Measurements from ENCODE around the gene KIF15.
A peak's percentile ranks its signal among the peaks of the same experiment; 100 is the strongest.

Gene KIF15

GRCh38 chr3:44722103-44722401 is 39.5 kb upstream of the KIF15 start:
- Histone ChIP-seq H3K36me3 (ENCODE audit: control insufficient read depth in 2 of 2, insufficient read depth in 1 of 2, low read length in 2 of 2) (peaks cover 0 to 12% of the 10 kb centered on the region in 2 experiments; a peak in 1 of 3 replicates), H3K4me1 (ENCODE audit: control insufficient read depth, insufficient read depth, low read length) (no peaks in the 10 kb centered on the region), H3K27ac (ENCODE audit: extremely low read depth, low read depth, low read length) (no peak overlapping the region), H3K4me3 (ENCODE audit: low read depth, low read length) (no peak overlapping the region), H3K9me3 (ENCODE audit: control insufficient read depth, insufficient read depth, low read depth, low read length) (no peaks in the 10 kb centered on the region)
- ChIA-PET POLR2A (interaction anchor here (1.6 kb wide), 1 partner anchor 10 kb away, joined by 4 read pairs; the partner anchor contains the start of gene ZNF502), CTCF (interaction anchor here (0.7 kb wide), 1 partner anchor 193 kb away, joined by 3 read pairs; no protein-coding TSS in a partner anchor)
- TF ChIP-seq ZNF600 (tag by site-specific recombination; IDR thresholded peaks at IDR 0.05) (no peak), ZNF26 (tag by site-specific recombination; IDR thresholded peaks at IDR 0.05) (no peak), ZNF274 (IDR thresholded peaks at IDR 0.05; ENCODE audit: low read length) (0 out of 2 replicates have a peak, but pooled peaks have one; percentile 42), ZNF274 (tag by site-specific recombination; IDR thresholded peaks at IDR 0.05; ENCODE audit: borderline replicate concordance) (peak; percentile 78; the same call in 1 of the 2 replicates), ZBTB8A (tag by site-specific recombination; IDR thresholded peaks at IDR 0.05) (no peak)

- POLR2A ChIA-PET: interaction anchor here (0.9 to 2.2 kb wide), 6 partner anchors 8 to 219 kb away, joined by 3 to 26 read pairs (median 4); partner anchors contain the start of genes KIAA1143, KIF15 and ZNF502
- Histone ChIP-seq H3K4me3 (ENCODE audit: low read depth, low read length) (peak within 1 kb of the TSS; percentile 60), H3K4me1 (ENCODE audit: control insufficient read depth, insufficient read depth, low read length) (no peaks in the 10 kb centered on the region), H3K36me3 (ENCODE audit: control insufficient read depth in 2 of 2, insufficient read depth in 1 of 2, low read length in 2 of 2) (peaks cover 0 to 30% of the 10 kb centered on the region in 2 experiments; a peak in 1 of 3 replicates), H3K27ac (ENCODE audit: extremely low read depth, low read depth, low read length) (no peak within 1 kb of the TSS), H3K9me3 (ENCODE audit: control insufficient read depth, insufficient read depth, low read depth, low read length) (no peaks in the 10 kb centered on the region)
- CTCF ChIA-PET: interaction anchor here (0.7 to 1.0 kb wide), 3 partner anchors 17 to 90 kb away, joined by 3 read pairs; partner anchors contain the start of gene ZNF502
- no peak for TF ChIP-seq ZNF704 (tag by site-specific recombination; IDR thresholded peaks at IDR 0.05)
- TF ChIP-seq ZNF571 (tag by site-specific recombination; IDR thresholded peaks at IDR 0.05): no peak
- peak; percentile 88 for TF ChIP-seq ZNF324 (tag by site-specific recombination; IDR thresholded peaks at IDR 0.05)
- peak; percentile 66 for TF ChIP-seq SP3 (tag by site-specific recombination; IDR thresholded peaks at IDR 0.05)
- no peak for TF ChIP-seq ZNF521 (tag by site-specific recombination; IDR thresholded peaks at IDR 0.05)
- no peak for TF ChIP-seq ZNF555 (tag by site-specific recombination; conservative IDR thresholded peaks at IDR 0.05)
- no peak for TF ChIP-seq ZNF776 (tag by site-specific recombination; IDR thresholded peaks at IDR 0.05; ENCODE audit: borderline replicate concordance)
- TF ChIP-seq ZNF843 (tag by site-specific recombination; IDR thresholded peaks at IDR 0.05): peak; percentile 27; the same call in 1 of the 2 replicates
- no peak for TF ChIP-seq ZNF292 (tag by site-specific recombination; IDR thresholded peaks at IDR 0.05; ENCODE audit: borderline replicate concordance, low read depth)
- TF ChIP-seq ZNF202 (tag by site-specific recombination; IDR thresholded peaks at IDR 0.05; ENCODE audit: borderline replicate concordance): no peak
- TF ChIP-seq ZFP37 (tag by site-specific recombination; IDR thresholded peaks at IDR 0.05): peak; percentile 30; the same call in 1 of the 2 replicates
- TF ChIP-seq REPIN1 (tag by site-specific recombination; IDR thresholded peaks at IDR 0.05; ENCODE audit: low read depth): no peak
- TF ChIP-seq ZNF658 (tag by site-specific recombination; IDR thresholded peaks at IDR 0.05): no peak
- TF ChIP-seq ZNF146 (tag by site-specific recombination; IDR thresholded peaks at IDR 0.05): no peak
- TF ChIP-seq ZBTB8A (tag by site-specific recombination; IDR thresholded peaks at IDR 0.05): peak; percentile 53
- peak; percentile 90 for TF ChIP-seq ZBTB21 (tag by site-specific recombination; IDR thresholded peaks at IDR 0.05)
- no peak for TF ChIP-seq ZNF433 (tag by site-specific recombination; IDR thresholded peaks at IDR 0.05; ENCODE audit: low read depth)
- TF ChIP-seq ZNF768 (tag by site-specific recombination; IDR thresholded peaks at IDR 0.05): no peak
- no peak for TF ChIP-seq ZNF26 (tag by site-specific recombination; IDR thresholded peaks at IDR 0.05)
- peak; percentile 66; the same call in 1 of the 2 replicates for TF ChIP-seq ZNF501 (tag by site-specific recombination; IDR thresholded peaks at IDR 0.05)
- TF ChIP-seq ZNF2 (tag by site-specific recombination; IDR thresholded peaks at IDR 0.05): peak; percentile 32; the same call in 1 of the 2 replicates
- 0 out of 2 replicates have a peak, but pooled peaks have one; percentile 31 for TF ChIP-seq KLF9 (tag by site-specific recombination; IDR thresholded peaks at IDR 0.05; ENCODE audit: low read depth)
- peak; percentile 93 for TF ChIP-seq ZNF629 (tag by site-specific recombination; IDR thresholded peaks at IDR 0.05)
- TF ChIP-seq PRDM10 (tag by site-specific recombination; IDR thresholded peaks at IDR 0.05): peak; percentile 43; the same call in 1 of the 2 replicates
Observed at GRCh38 chr3:44729384-44729910, 32.1 kb upstream of the KIF15 start, which contains the start of gene ZNF501. Gene ZNF501, plus strand, starts transcription at chr3:44729635. Its CDS starts 4,787 bp downstream, at chr3:44734422.
